ENCODE results near the gene MEOX1.

- TF ChIP-seq POLR2A (IDR thresholded peaks at IDR 0.05; ENCODE audit: low read length) (no peak), GATA1 (IDR thresholded peaks at IDR 0.05; ENCODE audit: low read depth, low read length) (no peak)
Observed at GRCh38 chr17:43698678-43699437, 37.1 kb upstream of the MEOX1 start.

All from erythroblast (primary cell).